GM18498 (cell line): ENCODE data around the gene ECT2.
"Not testable (repeated sequence)": the region's sequence is repeated elsewhere in the genome, so short reads cannot be mapped to it uniquely, and the experiment has no call there.

Experiments used
- ATAC-seq: cut with Tn5 transposase; IDR thresholded peaks from one replicate; pipeline ENCODE4 v1.9.1; 2021; ENCODE audit warnings: mild to moderate bottlenecking, moderate library complexity; ENCODE audit not compliant: unreplicated experiment

Gene ECT2

GRCh38 chr3:172750368-172751174 is at the start of gene ECT2:
ECT2 (plus strand) TSS chr3:172750726; CDS start chr3:172754531, 3,805 bp downstream.
- peak; percentile 97 for ATAC-seq

- no peak for ATAC-seq
These were observed 49.5 kb upstream of the ECT2 start for GRCh38 chr3:172700936-172701455.

GRCh38 chr3:172701751-172702150 is 48.8 kb upstream of the ECT2 start:
- no peak for ATAC-seq

- ATAC-seq = no peak
These were observed 48.3 kb upstream of the ECT2 start for GRCh38 chr3:172702256-172702655.

GRCh38 chr3:172702731-172703130 is 47.8 kb upstream of the ECT2 start:
- ATAC-seq = not testable (repeated sequence)

GRCh38 chr3:172704001-172704400 is 46.5 kb upstream of the ECT2 start:
- no peak for ATAC-seq

GRCh38 chr3:172705170-172705569 is 45.4 kb upstream of the ECT2 start:
- no peak for ATAC-seq

GRCh38 chr3:172707030-172707429 is 43.5 kb upstream of the ECT2 start:
- no peak for ATAC-seq

GRCh38 chr3:172707967-172708366 is 42.6 kb upstream of the ECT2 start:
- ATAC-seq = no peak

GRCh38 chr3:172708921-172709773 is 41.4 kb upstream of the ECT2 start:
- ATAC-seq = no peak

GRCh38 chr3:172709774-172710663 is 40.5 kb upstream of the ECT2 start:
- ATAC-seq = peak; percentile 1

- ATAC-seq = peak; percentile 100
These were observed 39.7 kb upstream of the ECT2 start, which contains the start of gene NCEH1 for GRCh38 chr3:172710664-172711453. NCEH1 (minus strand) TSS chr3:172711067; CDS start chr3:172710984, 83 bp downstream.

- ATAC-seq = no peak
These were observed 39.1 kb upstream of the ECT2 start for GRCh38 chr3:172711454-172711795.

GRCh38 chr3:172713316-172713715 is 37.2 kb upstream of the ECT2 start:
- no peak for ATAC-seq

- no peak for ATAC-seq
These were observed 34.0 kb upstream of the ECT2 start for GRCh38 chr3:172716476-172716875.

GRCh38 chr3:172717493-172718088 is 32.9 kb upstream of the ECT2 start:
- ATAC-seq = no peak

GRCh38 chr3:172722536-172723040 is 27.9 kb upstream of the ECT2 start:
- not testable (repeated sequence) for ATAC-seq

- no peak for ATAC-seq
These were observed 24.1 kb upstream of the ECT2 start for GRCh38 chr3:172726380-172726779.

GRCh38 chr3:172735014-172735413 is 15.5 kb upstream of the ECT2 start:
- ATAC-seq = no peak
